Inferior parietal cortex (tissue), 1 donor: Measurements from ENCODE around the gene ABHD12.
"Not testable (repeated sequence)": the region's sequence is repeated elsewhere in the genome, so short reads cannot be mapped to it uniquely, and the experiment has no call there.

Experiments used
- DNase-seq: peaks from one replicate; pipeline ENCODE4 v3.0.0-alpha.2; 2016; ENCODE audit errors: extremely low spot score

ABHD12 gene

DNA sequence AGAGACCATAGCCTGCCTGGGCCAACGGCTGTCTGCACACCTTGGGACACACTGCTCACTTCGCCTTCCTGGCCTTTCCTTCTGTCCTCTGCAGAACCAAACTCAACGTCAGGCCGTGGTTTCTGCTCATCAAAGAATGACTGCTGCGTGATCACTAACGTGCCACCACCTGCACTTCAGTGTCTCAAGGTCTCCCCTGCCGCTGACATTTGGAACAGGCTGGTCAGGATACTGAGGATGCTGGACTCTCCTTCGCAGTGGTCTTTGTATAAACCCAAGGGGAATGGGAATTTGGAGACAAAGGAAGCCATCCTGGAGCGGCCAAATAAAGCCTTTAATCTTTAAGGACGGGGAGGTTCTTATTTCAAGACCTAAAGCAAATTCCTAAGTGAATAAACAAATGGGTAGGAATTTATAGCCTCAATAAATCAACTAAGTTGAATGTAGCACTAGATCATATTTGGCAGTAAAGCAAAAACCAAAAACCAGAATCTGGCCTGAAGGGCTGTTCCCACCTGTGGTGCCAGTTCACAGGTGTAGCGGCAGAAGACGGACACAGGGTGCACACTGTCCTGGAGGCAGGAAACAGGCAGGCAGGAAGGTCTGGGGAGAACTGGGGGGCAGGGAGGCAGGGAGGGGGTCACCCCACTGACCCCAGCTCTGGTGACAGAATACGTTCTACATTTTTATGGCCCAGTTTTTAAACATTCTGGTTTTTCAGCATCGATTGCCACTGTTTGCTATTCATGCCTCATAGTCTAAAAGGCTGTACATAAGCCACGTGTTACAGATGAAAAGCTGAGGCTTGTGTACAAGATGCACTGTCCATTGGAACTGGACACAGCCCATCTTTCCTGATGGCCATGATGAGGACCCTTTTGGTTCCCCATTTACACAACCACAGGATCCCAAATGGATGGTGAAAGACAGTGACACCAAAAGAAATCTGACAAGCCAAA lies 36.6 kb downstream of the ABHD12 start:
- DNase-seq = no peak

DNA sequence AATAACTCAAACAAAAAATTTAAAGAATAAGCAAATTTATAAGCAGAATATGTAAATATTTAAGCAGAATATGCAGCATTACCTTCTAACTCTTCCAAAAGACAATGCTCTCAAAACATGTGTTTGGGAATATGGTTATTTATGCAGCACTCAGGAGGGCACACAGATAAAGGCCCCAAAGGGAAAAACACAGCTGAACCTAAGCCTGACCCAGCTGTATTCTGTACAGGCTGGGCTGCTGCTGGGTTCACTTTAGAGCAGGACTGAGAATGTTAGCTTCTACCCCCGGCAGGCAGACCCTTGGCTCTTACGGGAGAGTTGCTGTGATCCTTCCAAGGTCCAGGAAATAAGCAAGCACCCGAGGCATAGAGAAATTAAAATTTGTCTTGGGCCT lies 37.3 kb downstream of the ABHD12 start:
- no peak for DNase-seq

DNA sequence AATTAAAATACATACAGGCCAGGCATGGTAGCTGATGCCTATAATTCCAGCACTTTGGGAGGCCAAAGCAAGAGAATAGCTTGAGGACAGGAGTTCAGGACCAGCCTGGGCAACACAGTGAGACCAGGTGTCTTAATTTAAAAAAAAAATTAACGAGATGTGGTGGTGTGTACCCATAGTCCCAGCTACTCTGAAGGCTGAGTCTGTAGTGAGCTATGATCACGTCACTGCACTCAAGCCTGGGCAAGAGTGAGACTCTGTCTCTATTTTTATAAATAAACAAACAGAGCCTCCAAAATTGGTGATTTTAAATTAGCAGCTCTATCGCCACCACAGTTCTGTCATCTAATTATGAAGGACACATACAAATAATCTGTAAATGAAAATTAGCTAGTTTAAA lies 37.9 kb downstream of the ABHD12 start:
- DNase-seq = no peak

DNA sequence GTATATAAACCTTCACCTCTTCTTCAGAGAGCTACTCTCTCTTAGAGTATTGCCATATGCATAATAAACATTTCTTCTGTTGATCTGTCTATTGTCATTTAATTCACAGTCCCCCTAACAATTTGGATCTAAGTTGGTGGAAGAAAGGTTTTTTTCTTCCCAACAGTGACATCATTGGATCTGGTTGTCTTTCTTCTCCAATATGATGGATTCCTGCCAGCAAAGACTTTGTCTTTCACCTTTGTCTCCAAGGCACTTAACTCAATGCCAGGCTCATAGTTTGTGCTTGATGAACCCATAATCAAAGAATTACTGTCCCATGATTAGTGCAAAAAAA lies 39.6 kb downstream of the ABHD12 start:
- no peak for DNase-seq

DNA sequence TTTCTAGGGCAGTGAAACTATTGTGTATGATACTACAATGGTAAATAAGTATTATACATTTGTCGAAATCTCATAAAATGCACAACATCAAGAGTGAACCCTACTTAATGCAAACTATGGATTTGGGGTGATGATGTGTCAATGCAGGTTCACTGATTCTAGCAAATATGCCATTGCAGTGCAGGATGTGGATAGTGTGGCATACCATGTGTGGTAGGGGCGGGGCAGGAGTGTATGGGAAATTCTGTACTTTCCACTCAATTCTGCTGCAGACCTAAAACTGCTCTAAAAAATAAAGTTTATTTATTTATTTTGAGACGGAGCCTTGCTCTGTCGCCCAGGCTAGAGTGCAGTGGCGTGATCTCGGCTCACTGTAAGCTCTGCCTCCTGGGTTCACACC lies 44.3 kb downstream of the ABHD12 start:
- DNase-seq = no peak

DNA sequence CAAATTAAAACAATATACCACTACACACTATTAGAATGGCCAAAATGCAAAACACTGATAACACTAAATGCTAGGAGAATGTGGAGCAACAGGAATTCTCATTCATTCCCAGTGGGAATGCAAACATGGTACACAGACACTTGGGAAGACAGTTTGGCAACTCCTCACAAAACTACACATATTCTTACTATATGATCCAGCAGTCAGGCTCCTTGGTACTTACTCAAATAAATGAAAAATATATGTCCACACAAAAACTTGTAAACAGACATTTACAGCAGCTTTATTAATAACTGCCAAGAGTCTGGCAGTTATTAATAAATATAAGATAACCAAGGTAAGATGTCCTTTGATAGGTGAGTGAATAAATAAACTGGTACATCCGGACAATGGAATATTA lies 44.9 kb downstream of the ABHD12 start:
- DNase-seq = no peak

DNA sequence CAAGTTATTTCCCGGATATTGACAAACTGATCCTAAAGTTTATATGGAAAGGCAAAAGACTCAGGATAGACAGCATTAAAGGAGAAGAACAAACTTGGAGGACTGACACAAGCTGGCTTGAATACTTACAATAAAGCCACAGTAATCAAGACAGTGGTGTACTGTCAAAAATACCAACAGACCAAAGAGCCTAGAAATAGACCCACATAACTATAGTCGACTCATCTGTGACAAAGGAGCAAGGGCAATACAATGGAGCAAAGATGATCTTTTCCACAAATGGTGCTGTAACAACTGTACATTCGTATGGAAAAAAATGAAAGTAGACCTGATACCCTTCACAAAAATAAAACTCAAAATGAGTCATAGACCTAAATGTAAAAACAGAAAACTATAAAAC lies 46.0 kb downstream of the ABHD12 start:
- DNase-seq = no peak

DNA sequence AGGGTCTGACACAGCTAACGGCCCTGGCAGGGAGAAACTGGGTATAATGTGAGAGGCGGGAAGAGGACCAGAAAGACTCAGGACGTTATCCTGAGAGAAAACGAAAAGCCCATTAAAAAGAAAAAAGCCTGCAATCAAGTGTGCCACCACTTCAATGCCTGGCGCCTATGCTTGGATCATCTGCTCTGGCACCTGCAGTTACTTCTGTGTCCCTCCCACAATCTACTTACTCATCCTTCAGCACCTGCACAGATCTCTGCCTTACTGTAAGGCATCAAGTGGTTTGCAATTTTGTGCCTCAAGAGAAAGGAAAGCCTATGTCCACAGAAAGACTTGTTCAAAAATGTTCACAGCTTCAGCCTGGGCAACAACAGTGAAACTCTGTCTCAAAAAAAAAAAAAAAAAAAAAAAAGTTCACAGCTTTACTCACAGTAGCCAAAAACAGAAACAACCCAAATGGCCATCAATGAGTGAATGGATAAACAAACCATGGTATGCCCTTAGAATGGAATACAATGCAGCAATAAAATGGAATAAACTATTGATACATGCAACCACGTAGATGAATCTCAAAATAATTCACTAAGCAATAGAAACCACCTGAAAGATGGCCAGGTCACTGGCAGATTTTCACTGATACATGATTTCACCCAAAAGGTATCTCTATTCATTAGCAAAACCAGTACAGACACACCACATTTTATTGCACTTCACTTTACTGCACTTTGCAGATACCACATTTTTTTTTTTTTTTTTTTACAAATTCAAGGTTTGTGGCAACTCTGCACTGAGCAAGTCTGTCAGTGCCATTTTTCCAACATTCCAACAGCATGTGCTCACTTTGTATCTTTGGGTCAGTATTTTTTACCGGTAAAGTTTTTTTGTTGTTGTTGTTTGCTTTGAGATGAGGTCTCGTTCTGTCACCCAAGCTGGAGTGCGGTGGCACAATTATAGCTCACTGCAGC lies 48.6 kb downstream of the ABHD12 start:
- DNase-seq = no peak

DNA sequence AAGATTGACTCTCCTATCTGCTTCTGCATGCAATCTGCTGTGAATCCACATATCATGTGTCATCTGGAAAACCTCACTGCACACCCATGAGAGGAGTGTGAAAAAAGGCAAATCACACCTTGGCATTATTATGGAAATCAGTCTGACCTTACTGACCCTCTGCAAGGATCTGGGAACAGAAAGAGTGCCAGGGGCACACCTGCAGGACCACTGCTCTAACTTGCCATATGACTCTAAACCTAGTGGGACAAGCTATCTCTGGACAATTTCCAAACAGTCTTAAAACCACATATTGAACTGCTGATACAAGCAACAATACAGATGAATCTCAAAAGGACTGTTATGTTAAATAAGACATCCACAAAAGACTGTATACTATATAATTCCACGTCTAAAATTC lies 50.3 kb downstream of the ABHD12 start:
- DNase-seq = no peak

DNA sequence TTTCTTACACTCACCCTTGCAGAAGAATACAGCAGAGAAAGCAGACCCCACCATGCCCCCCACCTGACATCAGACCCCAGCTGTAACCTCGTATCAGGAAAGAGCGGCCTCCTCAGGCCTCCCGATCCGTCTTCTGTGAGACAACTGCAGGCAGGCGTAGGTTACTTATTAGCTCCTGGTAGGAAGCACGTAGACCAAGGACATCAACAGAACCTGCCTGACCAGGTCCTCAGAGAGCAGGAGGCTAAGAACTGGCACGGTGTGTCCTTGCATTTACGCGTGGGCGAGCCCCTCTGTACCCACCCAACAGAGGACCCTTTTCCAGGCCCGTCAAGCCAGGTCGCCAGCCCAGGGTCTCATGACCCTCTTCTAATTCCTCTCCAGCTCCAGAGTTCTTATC lies 51.0 kb downstream of the ABHD12 start:
- DNase-seq = no peak

DNA sequence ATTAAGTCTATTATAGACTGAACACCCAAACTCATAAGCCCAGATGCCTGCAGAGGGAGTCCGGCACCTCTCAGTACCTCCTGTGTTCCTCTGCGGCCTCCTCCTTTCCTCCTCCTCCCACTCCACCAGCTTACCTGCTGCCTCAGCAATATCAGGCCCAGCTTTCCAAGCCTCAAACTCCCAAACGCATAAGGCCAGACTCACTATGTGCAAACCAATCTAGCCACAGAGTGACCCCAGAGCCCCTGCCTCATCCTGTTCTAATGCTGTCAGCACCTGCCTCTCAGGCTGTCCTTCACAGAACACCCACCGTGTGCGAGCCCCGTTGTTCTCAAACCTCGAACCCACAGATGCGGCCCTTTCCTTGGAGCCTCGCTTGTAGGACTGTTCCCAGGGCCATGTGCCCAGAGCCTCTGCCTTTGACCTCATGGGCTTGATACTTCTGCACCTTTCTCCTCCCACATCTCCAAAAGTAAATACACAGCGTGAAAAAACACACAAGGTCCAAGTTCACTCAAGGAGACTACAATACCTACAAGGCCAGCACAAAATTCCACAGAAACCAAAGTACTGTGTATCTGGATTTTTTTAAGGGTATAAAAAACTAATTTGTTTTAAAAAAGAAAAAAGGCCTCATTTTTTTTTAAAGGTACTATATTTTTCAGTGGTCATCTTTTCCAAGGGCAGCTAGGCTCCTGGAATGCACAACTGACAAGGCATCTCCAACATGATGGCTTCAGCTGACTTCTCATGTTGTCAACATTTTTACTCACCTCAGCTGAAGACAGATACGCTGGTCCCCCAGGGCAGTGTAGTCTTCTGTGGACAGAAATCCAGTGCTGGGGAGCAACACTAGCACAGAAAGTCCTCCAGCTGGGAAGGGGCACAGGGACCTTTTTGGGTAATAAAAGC lies 52.3 kb downstream of the ABHD12 start:
- DNase-seq = no peak

DNA sequence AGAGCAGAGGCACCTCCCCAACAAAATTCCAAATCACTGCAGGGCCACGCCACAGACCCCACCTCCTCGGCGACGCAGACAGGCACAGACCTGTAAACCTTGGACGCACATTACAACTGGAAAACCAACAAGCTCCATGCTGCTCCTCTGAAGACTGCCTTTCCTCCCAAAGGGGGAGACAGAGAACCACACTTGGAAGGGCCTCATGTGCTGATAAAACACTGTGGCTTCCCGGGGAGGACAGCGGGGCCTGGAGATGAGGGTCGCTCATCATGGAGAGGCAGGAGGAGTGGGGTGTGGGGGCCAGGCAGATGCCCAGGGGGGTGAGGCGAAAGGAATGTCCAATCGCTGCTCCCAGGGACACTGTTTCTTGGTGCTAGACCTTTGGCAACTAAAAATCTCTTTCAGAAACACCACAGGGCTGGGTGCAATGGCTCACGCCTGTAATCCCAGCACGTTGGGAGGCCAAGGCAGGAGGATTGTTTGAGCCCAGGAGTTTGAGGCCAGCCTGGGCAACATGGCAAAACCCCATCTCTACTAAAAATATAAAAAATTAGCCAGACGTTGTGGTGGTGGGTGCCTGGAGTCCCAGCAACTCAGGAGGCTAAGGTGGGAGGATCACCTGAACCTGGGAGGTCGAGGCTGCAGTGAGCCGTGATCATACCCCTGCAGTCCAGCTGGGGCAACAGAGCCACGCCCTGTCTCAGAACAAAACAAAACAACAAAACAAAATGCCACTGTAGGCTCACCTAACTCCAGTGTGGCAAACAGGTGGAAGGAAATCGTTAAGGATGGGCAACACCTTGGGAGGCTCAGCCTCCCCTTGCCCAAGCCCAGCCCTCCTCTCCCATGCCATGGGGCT lies 53.8 kb downstream of the ABHD12 start:
- no peak for DNase-seq

DNA sequence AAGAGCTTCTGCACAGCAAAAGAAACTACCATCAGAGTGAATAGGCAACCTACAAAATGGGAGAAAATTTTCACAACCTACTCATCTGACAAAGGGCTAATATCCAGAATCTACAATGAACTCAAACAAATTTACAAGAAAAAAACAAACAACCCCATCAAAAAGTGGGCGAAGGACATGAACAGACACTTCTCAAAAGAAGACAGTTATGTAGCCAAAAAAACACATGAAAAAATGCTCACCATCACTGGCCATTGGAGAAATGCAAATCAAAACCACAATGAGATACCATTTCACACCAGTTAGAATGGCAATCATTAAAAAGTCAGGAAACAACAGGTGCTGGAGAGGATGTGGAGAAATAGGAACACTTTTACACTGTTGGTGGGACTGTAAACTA lies 55.7 kb downstream of the ABHD12 start:
- not testable (repeated sequence) for DNase-seq

DNA sequence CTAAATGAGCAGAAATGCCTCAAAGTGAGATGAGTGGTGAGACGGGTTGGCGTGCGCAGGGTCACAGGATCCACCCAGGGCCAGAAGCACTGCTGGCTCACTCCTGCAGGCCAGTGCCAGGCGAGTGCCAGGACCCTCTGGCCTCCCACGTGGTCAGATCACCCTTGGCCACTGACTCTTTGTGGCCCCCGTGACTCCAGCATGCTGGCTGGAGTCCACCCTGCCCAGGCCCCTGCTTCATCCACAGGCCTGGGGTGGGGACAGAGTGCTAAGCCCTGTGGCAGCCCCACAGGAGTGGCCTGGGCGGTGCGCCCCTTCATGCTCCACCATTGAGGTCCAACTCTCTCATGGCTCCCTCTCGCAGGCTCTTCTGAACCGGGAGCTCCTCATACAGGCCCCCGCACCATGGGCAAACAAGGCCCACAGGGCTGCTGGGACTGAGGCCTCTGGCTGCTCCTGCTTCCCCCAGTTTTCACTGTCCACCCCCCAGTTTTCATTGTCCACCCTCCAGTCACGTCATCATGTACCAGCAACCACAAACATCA lies 61.6 kb downstream of the ABHD12 start:
- no peak for DNase-seq

DNA sequence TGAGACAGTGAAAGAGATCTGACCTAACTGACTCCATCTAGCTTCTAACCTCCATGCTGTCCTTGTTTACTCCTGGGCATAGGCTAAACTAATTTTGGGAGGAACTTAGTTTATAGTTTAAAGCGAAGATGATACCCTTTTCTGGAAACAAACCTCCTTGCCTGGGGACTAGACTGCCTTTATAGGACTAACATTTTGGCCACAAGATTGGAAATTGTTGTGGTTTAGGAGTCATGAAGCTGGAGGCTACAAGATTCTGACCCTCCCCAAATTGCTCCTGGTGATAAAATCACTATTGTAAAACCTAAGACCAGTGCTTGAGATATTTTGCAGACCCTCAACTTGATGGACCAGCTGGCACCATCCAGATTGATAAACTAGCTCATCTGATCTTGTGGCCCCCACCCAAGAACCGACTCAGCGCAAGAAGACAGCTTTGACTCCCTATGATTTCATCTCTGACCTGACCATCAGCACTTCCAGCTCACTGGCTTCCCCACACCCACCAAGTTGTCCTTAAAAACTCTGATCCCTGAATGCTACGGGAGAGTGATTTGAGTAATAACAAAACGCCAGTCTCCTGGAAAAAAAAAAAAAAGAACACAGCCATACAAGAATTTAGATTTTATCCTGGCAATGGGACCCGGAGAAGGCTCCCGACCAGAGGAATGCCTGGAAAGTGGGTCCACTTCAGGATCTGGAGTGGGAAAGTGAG lies 63.0 kb downstream of the ABHD12 start:
- DNase-seq = no peak

DNA sequence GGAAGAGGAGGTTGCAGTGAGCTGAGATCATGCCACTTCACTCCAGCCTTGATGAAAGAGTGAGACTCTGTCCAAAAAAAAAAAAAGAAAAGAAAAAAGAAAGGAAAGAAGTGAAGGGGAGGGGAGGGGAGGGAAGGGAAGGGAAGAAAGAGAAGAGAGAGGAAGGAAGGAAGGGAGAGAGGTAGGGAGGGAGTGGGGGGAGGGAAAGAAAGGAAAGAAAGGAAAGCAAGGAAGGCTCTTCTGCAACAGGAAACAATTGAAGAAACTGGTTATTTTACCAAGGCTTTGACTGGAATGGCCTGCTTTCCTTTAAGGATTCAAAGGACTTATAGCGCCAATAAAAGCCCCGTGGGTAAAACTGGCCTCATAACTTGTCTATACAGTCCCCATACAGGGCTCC lies 64.6 kb downstream of the ABHD12 start:
- no peak for DNase-seq

DNA sequence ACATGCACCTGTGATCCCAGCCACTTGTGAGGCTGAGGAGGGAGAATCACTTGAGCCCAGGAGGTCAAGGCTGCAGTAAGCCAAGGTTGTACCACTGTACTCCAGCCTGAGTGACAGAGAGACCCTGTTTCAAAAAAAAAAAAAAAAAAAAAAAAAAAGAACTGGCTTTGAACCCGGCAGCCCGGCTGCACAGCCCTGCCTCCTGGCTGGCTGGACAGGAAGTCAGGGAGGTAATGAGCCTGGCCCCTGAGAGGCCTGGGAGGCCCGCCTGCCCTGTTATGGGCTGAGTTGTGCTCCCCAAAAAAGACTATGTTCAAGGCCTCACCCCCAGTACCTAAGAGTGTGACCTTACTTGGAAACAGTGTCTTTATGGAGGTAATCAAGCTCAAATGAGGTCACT lies 65.6 kb downstream of the ABHD12 start:
- no peak for DNase-seq

DNA sequence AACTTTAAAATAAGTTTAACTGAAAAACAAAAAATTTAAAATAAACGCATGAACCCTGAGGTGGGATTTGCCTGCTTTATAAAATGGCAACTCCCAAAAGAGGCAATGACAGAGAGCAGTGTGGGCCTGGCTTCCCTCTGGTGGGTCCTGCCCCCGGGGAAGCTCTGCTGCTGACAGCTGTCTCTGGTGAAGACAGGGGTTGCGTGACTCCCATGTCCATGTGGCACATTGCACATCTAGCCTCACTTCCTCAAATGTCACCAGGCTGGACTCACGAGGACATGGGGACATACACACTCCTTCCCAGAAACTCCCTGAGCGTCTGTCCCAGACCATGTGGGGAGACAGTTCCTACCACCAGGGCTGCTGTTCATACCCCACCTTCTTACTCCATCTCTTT lies 66.2 kb downstream of the ABHD12 start:
- DNase-seq = no peak

DNA sequence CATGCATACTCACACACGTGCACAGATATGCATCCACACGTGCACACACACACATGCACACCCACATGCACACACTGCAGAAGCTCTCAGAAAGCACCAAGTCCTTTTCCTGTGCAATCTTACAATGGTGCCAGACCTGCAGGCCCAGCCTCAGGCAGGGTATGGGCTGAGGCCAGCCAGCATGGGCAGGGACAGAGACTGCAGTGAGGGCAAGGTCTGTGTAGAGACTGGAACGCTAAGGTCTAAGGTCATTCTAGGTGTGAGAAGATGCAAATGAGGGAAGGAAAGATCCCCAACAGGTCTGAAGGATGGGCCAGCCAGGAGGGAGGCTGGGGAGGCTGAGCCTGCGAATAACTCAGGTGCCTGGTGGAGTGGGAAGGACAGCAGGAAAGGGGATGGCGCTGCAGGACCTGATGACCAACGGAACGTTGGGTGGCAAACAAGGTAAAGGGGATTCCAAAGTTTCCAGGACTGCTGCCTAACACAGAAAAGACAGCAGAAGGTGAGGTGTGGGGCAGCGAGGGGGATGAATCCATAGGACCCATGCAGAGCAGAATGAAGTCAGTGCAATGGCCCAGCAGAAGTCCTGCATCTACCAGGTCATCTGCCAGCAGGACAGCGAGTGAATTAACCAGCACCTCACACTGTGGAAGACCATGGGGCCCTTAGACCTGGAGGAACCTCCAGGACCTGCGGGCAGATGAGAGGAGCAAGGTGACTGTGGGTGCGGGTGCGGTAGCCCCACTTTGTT lies 67.0 kb downstream of the ABHD12 start:
- DNase-seq = no peak
